GM12873 (cell line): ENCODE measurements around the gene EHD4.

Experiments used
- CTCF ChIP-seq: IDR thresholded peaks from 2 replicates; pipeline ENCODE4 v1.5.1; 2012; ENCODE audit warnings: low read depth, mild to moderate bottlenecking, moderate library complexity, low read length, control low read depth; ENCODE audit not compliant: insufficient read depth; ENCODE audit errors: missing control alignments

EHD4 gene

GRCh38 chr15:41856262-41856661 lies 116.1 kb downstream of the EHD4 start:
- no peak for TF ChIP-seq CTCF

- TF ChIP-seq CTCF, result no peak
Measured at GRCh38 chr15:41855261-41855961, 116.9 kb downstream of the EHD4 start.

GRCh38 chr15:41854443-41854842 lies 117.9 kb downstream of the EHD4 start:
- TF ChIP-seq CTCF, result no peak

GRCh38 chr15:41853831-41854230 lies 118.5 kb downstream of the EHD4 start:
- no peak for TF ChIP-seq CTCF

- no peak for TF ChIP-seq CTCF
Measured at GRCh38 chr15:41852736-41853590, 119.4 kb downstream of the EHD4 start.

- TF ChIP-seq CTCF, result no peak
Measured at GRCh38 chr15:41851755-41852370, 120.5 kb downstream of the EHD4 start.

GRCh38 chr15:41851167-41851523 lies 121.2 kb downstream of the EHD4 start:
- no peak for TF ChIP-seq CTCF
